ENCODE results near the gene NUDT5. TPM values are rescaled to one million over a fixed set of nuclear protein-coding genes. Genes with fewer than 3 reads are reported as not detected.

NUDT5 gene
- polyA plus RNA-seq, 1 of the 3 experiments (the other 2 are of a cell fraction), result 61.2 TPM

GRCh38 chr10:12241810-12242529 is 46.3 kb upstream of the NUDT5 start:
- H3K4me2 ChIP-seq, result no peak overlapping the region
- no peak for TF ChIP-seq EP300 (IDR thresholded peaks at IDR 0.05; ENCODE audit: borderline replicate concordance in 1 of 2, low read depth in 1 of 2, low read length in 1 of 2)
- no peak for TF ChIP-seq IRF3 (IDR thresholded peaks at IDR 0.05; ENCODE audit: low read depth, low read length)
- TF ChIP-seq, protein P1, sequence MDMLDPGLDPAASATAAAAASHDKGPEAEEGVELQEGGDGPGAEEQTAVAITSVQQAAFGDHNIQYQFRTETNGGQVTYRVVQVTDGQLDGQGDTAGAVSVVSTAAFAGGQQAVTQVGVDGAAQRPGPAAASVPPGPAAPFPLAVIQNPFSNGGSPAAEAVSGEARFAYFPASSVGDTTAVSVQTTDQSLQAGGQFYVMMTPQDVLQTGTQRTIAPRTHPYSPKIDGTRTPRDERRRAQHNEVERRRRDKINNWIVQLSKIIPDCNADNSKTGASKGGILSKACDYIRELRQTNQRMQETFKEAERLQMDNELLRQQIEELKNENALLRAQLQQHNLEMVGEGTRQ (IDR thresholded peaks at IDR 0.05; ENCODE audit: borderline replicate concordance, low read depth, low read length), result no peak
- TF ChIP-seq GABPA (IDR thresholded peaks at IDR 0.05; ENCODE audit: low read depth), result no peak
- no peak for TF ChIP-seq EZH2phosphoT487 (IDR thresholded peaks at IDR 0.05; ENCODE audit: borderline replicate concordance, low read depth)
- TF ChIP-seq, protein P2, sequence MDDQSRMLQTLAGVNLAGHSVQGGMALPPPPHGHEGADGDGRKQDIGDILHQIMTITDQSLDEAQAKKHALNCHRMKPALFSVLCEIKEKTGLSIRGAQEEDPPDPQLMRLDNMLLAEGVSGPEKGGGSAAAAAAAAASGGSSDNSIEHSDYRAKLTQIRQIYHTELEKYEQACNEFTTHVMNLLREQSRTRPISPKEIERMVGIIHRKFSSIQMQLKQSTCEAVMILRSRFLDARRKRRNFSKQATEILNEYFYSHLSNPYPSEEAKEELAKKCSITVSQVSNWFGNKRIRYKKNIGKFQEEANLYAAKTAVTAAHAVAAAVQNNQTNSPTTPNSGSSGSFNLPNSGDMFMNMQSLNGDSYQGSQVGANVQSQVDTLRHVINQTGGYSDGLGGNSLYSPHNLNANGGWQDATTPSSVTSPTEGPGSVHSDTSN (IDR thresholded peaks at IDR 0.05), result no peak
- no peak for TF ChIP-seq RCOR1 (IDR thresholded peaks at IDR 0.05; ENCODE audit: low read length)
- no peak for TF ChIP-seq SMC3 (IDR thresholded peaks at IDR 0.05; ENCODE audit: low read depth, low read length)
- TF ChIP-seq CTCF (IDR thresholded peaks at IDR 0.05), result no peak
- TF ChIP-seq YY1 (IDR thresholded peaks at IDR 0.05; ENCODE audit: low read depth), result no peak
- TF ChIP-seq, protein P3, sequence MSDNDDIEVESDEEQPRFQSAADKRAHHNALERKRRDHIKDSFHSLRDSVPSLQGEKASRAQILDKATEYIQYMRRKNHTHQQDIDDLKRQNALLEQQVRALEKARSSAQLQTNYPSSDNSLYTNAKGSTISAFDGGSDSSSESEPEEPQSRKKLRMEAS (IDR thresholded peaks at IDR 0.05; ENCODE audit: low read depth), result no peak
- no peak for TF ChIP-seq TAF1 (IDR thresholded peaks at IDR 0.05; ENCODE audit: borderline replicate concordance, low read depth, low read length)
- TF ChIP-seq ELF1 (IDR thresholded peaks at IDR 0.05), result no peak
- TF ChIP-seq NRF1 (IDR thresholded peaks at IDR 0.05; ENCODE audit: low read depth, low read length), result no peak
- no peak for TF ChIP-seq CHD2 (IDR thresholded peaks at IDR 0.05; ENCODE audit: low read length, partially characterized antibody)
- no peak for TF ChIP-seq SIN3A (IDR thresholded peaks at IDR 0.05; ENCODE audit: borderline replicate concordance, low read depth, low read length)
- POLR2A ChIA-PET, result no interaction called here
- H3K9ac ChIP-seq, result no peak overlapping the region
- no peaks in the 10 kb centered on the region for H3K27me3 ChIP-seq (ENCODE audit: insufficient read depth)
- H3K4me3 ChIP-seq (ENCODE audit: low read depth in 2 of 2, low read length in 1 of 2), result no peak overlapping the region
- H3K9me2 ChIP-seq, result no peaks in the 10 kb centered on the region
- WGBS (ENCODE audit: low lambda C conversion rate), result 89% methylated on average over 19 of the region's 19 CpGs
- H2AFZ ChIP-seq (ENCODE audit: low read depth), result no peak overlapping the region
- CTCF ChIA-PET, result interaction anchor here (0.7 kb wide), 1 partner anchor 27 kb away, joined by 5 read pairs; no protein-coding TSS in a partner anchor
- peaks cover 4% of the 10 kb centered on the region; the same call in 1 of the 2 replicates for H3K79me2 ChIP-seq (ENCODE audit: insufficient read depth)
- no peak for DNase-seq
- no peaks in the 10 kb centered on the region for H3F3A ChIP-seq (replicated peaks; ENCODE audit: insufficient read depth)
- no peaks in the 10 kb centered on the region for H3K9me3 ChIP-seq
- peaks cover 43 to 57% of the 10 kb centered on the region in 2 experiments for H3K36me3 ChIP-seq (replicated peaks in 1 of 2; ENCODE audit: control insufficient read depth in 1 of 2, insufficient read depth in 2 of 2, low read length in 1 of 2)
- peaks cover 0 to 6% of the 10 kb centered on the region in 2 experiments; a peak in 1 of 4 replicates for H3K4me1 ChIP-seq (ENCODE audit: control insufficient read depth in 1 of 2, insufficient read depth in 2 of 2, low read depth in 1 of 2, low read length in 1 of 2)
- 0 out of 2 replicates have a peak, but pooled peaks cover 3% of the 10 kb centered on the region for H4K20me1 ChIP-seq (ENCODE audit: insufficient read depth)
- H3K27ac ChIP-seq (ENCODE audit: low read depth in 2 of 2, low read length in 1 of 2), result no peak overlapping the region
